Activated CD8-positive, alpha-beta memory T cell treated with anti-CD3 and anti-CD28 coated beads for 4 hours (primary cell): ENCODE data around the gene ABTB2.

ENCODE experiments used
- DNase-seq, 2 donors: peaks; one replicate each; pipeline ENCODE4 v3.0.0-alpha.2; 2020; ENCODE audit warnings: low read depth in 2 of 2

The ABTB2 gene

GRCh38 chr11:34169686-34170085 is 188.1 kb downstream of the ABTB2 start:
- DNase-seq = no peak

- DNase-seq = no peak
These were observed 189.0 kb downstream of the ABTB2 start for GRCh38 chr11:34168642-34169420.

- no peak for DNase-seq
These were observed 189.8 kb downstream of the ABTB2 start for GRCh38 chr11:34167961-34168360.

GRCh38 chr11:34166806-34167740 is 190.7 kb downstream of the ABTB2 start:
- DNase-seq = no peak

- no peak for DNase-seq
These were observed 191.8 kb downstream of the ABTB2 start for GRCh38 chr11:34165786-34166555.

GRCh38 chr11:34165121-34165520 is 192.7 kb downstream of the ABTB2 start:
- DNase-seq = no peak

GRCh38 chr11:34162856-34163255 is 195.0 kb downstream of the ABTB2 start:
- no peak for DNase-seq

GRCh38 chr11:34162493-34162820 is 195.4 kb downstream of the ABTB2 start:
- no peak for DNase-seq

- DNase-seq = peak; percentile 24 to 25
These were observed 195.9 kb downstream of the ABTB2 start for GRCh38 chr11:34161812-34162492.

- no peak for DNase-seq
These were observed 196.4 kb downstream of the ABTB2 start for GRCh38 chr11:34161361-34161760.

- DNase-seq = no peak
These were observed 197.0 kb downstream of the ABTB2 start for GRCh38 chr11:34160791-34161190.

- DNase-seq = no peak
These were observed 197.6 kb downstream of the ABTB2 start for GRCh38 chr11:34160049-34160721.

GRCh38 chr11:34158661-34159060 is 199.1 kb downstream of the ABTB2 start:
- no peak for DNase-seq

- no peak for DNase-seq
These were observed 200.6 kb downstream of the ABTB2 start for GRCh38 chr11:34157163-34157562.

GRCh38 chr11:34155757-34156062 is 202.1 kb downstream of the ABTB2 start:
- no peak for DNase-seq

GRCh38 chr11:34155057-34155756 is 202.6 kb downstream of the ABTB2 start:
- DNase-seq = no peak

GRCh38 chr11:34154059-34154875 is 203.5 kb downstream of the ABTB2 start:
- DNase-seq = no peak

- no peak for DNase-seq
These were observed 205.6 kb downstream of the ABTB2 start for GRCh38 chr11:34151916-34152845.

- no peak for DNase-seq
These were observed 206.6 kb downstream of the ABTB2 start for GRCh38 chr11:34151166-34151565.
